Measurements from ENCODE around the gene CASK. TPM values are rescaled to one million over a fixed set of nuclear protein-coding genes. Genes with fewer than 3 reads are reported as not detected.

The CASK gene
- total RNA-seq, 4 donors from 2014 or later: 34.3 to 52.8 (median 40.7) TPM

GRCh38 chrX:41604177-41604576 is 319.2 kb downstream of the CASK start:
- no peaks in the 10 kb centered on the region for H3K9me3 ChIP-seq
- no peaks in the 10 kb centered on the region for H3K27me3 ChIP-seq
- peaks cover 0 to 6% (median 0%) of the 10 kb centered on the region in 4 donors for H3K4me1 ChIP-seq
- H3K27ac ChIP-seq: no peak overlapping the region
- 87 to 94% methylated on average over 2 of the region's 2 CpGs for WGBS, 2 donors
- no peaks in the 10 kb centered on the region for H3K36me3 ChIP-seq
- H3K4me3 ChIP-seq: no peak overlapping the region
- TF ChIP-seq EP300 (IDR thresholded peaks at IDR 0.05) (no peak), POLR2A (IDR thresholded peaks at IDR 0.05) (no peak)
- TF ChIP-seq, protein P1, sequence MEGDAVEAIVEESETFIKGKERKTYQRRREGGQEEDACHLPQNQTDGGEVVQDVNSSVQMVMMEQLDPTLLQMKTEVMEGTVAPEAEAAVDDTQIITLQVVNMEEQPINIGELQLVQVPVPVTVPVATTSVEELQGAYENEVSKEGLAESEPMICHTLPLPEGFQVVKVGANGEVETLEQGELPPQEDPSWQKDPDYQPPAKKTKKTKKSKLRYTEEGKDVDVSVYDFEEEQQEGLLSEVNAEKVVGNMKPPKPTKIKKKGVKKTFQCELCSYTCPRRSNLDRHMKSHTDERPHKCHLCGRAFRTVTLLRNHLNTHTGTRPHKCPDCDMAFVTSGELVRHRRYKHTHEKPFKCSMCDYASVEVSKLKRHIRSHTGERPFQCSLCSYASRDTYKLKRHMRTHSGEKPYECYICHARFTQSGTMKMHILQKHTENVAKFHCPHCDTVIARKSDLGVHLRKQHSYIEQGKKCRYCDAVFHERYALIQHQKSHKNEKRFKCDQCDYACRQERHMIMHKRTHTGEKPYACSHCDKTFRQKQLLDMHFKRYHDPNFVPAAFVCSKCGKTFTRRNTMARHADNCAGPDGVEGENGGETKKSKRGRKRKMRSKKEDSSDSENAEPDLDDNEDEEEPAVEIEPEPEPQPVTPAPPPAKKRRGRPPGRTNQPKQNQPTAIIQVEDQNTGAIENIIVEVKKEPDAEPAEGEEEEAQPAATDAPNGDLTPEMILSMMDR (IDR thresholded peaks at IDR 0.05): no peak
- no peak for DNase-seq (ENCODE audit: low spot score in 2 of 2)

GRCh38 chrX:41603596-41603995 is 319.8 kb downstream of the CASK start:
- Histone ChIP-seq H3K27ac (no peak overlapping the region), H3K4me3 (no peak overlapping the region), H3K4me1 (peaks cover 0 to 7% (median 0%) of the 10 kb centered on the region in 4 donors), H3K36me3 (no peaks in the 10 kb centered on the region), H3K9me3 (no peaks in the 10 kb centered on the region), H3K27me3 (no peaks in the 10 kb centered on the region)
- 88 to 100% methylated on average over 1 of the region's 1 CpG for WGBS, 2 donors
- TF ChIP-seq, protein P1 (IDR thresholded peaks at IDR 0.05): no peak
- no peak for TF ChIP-seq EP300 (IDR thresholded peaks at IDR 0.05)
- no peak for TF ChIP-seq POLR2A (IDR thresholded peaks at IDR 0.05)
- DNase-seq (ENCODE audit: low spot score in 2 of 2): no peak

DNA sequence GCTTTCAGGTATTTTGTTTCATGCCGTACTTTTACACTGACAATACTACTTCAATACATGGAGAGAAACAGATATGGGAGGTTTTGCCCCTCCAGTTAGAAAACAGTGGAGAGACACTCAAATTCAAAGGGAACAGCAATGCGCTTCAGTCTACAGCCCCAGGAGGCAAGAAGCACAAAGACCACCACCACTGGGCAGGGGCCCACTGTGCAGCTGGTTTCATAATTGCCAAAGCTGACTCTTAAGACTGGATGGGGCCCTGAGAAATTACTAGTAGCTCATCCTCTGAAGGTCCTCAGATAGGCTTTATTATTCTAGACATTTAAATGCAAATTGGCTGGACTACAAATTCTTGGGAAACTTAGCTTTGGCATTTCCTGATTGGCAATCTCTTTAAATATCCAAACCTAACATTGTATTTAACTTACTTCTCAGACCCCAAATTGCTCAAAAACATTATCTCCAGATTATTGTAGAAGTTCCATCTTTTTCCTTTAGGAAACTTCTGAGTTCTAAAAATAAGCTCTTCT is 320.5 kb downstream of the CASK start:
- H3K9me3 ChIP-seq: no peaks in the 10 kb centered on the region
- H3K36me3 ChIP-seq: no peaks in the 10 kb centered on the region
- 87 to 89% methylated on average over 2 of the region's 2 CpGs for WGBS, 2 donors
- H3K27ac ChIP-seq: no peak overlapping the region
- no peak for DNase-seq (ENCODE audit: low spot score in 2 of 2)
- TF ChIP-seq, protein P1 (IDR thresholded peaks at IDR 0.05): no peak
- TF ChIP-seq EP300 (IDR thresholded peaks at IDR 0.05) (no peak), POLR2A (IDR thresholded peaks at IDR 0.05) (no peak)
- H3K4me1 ChIP-seq: peaks cover 0 to 7% (median 0%) of the 10 kb centered on the region in 4 donors
- no peaks in the 10 kb centered on the region for H3K27me3 ChIP-seq
- H3K4me3 ChIP-seq: no peak overlapping the region

DNA sequence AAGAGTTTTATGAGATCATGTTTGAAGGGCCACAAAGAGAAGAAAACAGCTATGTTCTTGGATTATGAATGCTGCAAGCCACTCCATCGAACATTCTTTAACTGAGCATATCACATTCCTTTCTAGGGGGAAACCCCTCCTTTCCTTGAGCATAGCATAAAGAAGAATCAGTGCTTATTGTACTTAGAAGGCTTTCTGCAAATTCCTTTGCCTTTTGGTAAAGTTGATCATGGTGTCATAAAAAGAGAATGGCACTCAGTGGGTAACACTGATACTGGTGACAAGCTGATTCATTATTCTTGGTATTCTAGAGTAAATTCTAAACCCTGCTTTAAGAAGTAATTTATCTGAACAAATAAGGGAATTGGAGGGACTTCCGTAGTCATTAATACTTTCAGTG is 323.1 kb downstream of the CASK start:
- no peak for DNase-seq (ENCODE audit: low spot score in 2 of 2)
- 32 to 41% methylated on average over 2 of the region's 2 CpGs for WGBS, 2 donors
- no peaks in the 10 kb centered on the region for H3K36me3 ChIP-seq
- no peaks in the 10 kb centered on the region for H3K9me3 ChIP-seq
- no peak overlapping the region for H3K27ac ChIP-seq
- H3K4me3 ChIP-seq: no peak overlapping the region
- H3K4me1 ChIP-seq: peaks cover 0 to 7% (median 0%) of the 10 kb centered on the region in 4 donors
- H3K27me3 ChIP-seq: no peaks in the 10 kb centered on the region
- TF ChIP-seq EP300 (IDR thresholded peaks at IDR 0.05) (no peak), POLR2A (IDR thresholded peaks at IDR 0.05) (no peak)
- TF ChIP-seq, protein P1 (IDR thresholded peaks at IDR 0.05): no peak

DNA sequence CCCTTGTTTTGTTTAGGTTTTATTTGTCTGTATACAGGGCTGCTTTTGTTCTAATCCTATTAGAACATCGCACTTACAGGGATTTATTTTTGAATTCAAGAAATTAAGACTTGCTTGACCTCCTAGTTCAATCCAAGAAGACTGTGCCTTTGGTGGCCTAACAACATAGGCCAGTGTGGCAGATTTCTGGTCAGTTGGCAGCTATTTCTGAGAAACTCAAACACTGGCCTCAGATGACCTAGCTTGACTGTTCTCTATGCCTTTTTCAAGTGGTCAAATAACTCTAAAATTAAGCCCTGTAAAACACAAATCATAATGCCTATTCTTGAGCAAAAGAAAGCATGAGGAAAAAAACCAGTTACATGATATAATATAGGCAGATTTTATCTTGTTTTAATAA is 323.8 kb downstream of the CASK start:
- Histone ChIP-seq H3K4me1 (peaks cover 0 to 7% (median 0%) of the 10 kb centered on the region in 4 donors), H3K4me3 (no peak overlapping the region), H3K27me3 (no peaks in the 10 kb centered on the region), H3K27ac (peak overlapping the region in 1 of 4 donors; percentile 38), H3K9me3 (no peaks in the 10 kb centered on the region), H3K36me3 (no peaks in the 10 kb centered on the region)
- TF ChIP-seq, protein P1 (IDR thresholded peaks at IDR 0.05): no peak
- TF ChIP-seq EP300 (IDR thresholded peaks at IDR 0.05): no peak
- no peak for DNase-seq (ENCODE audit: low spot score in 2 of 2)
- 8 to 47% methylated on average over 1 of the region's 1 CpG for WGBS, 2 donors

Measured in tibial nerve (tissue), 4 donors.